Measurements from ENCODE around the gene INTS1.

The INTS1 gene

DNA sequence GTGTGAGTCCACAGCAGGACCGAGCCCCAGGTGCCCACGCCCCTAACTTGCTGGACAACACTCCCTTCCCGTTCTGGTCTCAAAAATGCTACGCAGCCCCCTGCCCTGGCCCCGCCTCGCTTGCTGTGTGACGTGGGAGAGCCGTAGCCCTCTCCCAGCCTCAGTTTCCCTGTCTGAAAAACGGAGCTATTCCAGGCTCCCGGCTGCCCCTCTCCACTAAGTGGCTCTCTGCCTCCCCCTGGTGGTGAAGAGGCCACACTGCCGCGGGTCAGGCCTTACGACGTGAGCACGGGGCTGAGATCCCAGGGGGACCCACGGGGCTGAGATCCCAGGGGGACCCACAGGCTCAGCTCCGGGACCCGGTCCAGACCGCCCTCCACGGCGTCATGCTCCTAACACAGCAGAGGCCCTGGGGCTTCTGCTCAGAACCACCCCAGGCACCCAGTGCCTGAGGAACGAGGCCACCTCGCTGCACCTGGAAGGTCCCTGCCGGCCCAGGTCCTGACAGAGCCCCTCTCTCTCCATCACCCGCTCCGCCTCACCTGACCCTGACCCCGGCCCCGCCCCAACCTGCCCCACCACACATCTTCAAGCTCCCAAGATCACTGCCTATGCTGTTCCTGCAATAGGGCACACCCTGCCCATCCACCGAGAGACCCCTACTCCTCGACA is 71.6 kb downstream of the INTS1 start:
- peak; percentile 73 to 84 for DNase-seq (ENCODE audit: low read depth in 2 of 2)

DNA sequence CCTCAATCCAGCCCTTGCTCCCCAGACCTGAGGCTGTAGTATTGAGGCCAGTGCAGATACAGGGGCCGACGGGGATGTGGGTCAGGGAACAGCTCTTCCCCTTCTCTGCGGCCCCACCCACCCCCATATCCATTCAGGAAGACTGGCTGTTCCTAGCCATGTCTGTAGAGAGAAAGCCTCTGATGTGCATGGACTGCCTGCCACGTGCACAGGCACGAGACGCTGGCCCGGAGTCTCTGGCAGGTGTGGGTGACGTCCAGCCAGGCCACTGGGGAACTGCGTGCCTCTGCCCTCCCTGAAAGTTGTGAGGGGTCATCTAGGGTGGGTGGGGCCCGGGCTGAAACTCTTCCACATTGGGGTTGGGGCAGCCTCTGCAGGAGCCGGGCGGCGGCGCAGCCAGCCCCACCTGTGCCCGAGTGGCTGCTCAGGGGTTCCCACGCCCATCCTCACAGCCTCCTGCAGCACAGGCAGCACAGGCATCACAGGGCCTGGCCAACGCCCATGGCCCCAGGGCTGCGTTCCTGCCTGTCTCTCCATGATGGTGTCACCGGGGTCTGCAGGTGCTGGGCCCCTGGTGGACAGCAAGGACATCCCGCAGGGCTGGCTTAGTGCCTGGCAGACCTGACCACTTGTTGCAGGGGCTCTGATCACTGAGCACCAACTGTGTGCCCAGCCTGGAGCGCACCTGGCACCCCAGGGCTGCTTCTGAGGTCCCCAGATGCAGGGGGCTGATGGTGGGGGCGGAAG is 72.4 kb downstream of the INTS1 start:
- DNase-seq (ENCODE audit: low read depth in 2 of 2): no peak

DNA sequence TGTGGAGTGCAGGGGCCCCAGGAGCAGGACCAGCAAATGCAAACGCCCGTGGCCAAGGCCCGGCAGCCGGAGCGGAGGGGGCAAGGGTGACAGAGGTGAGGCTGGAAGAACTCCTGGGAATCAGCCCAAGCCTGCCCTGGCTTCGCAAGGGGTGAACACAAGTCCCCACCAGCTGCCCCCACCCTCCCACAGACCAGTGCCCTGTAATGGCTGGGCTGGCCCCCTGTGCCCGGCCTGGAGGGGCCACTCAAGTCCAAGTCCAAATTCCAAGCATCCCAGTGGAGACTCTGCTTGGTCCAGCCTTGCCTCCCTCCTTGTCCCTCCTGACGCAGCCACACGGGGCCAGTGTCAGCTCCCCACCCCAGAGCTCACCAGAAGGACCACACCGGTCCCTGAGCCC is 73.0 kb downstream of the INTS1 start:
- DNase-seq (ENCODE audit: low read depth in 2 of 2): no peak

DNA sequence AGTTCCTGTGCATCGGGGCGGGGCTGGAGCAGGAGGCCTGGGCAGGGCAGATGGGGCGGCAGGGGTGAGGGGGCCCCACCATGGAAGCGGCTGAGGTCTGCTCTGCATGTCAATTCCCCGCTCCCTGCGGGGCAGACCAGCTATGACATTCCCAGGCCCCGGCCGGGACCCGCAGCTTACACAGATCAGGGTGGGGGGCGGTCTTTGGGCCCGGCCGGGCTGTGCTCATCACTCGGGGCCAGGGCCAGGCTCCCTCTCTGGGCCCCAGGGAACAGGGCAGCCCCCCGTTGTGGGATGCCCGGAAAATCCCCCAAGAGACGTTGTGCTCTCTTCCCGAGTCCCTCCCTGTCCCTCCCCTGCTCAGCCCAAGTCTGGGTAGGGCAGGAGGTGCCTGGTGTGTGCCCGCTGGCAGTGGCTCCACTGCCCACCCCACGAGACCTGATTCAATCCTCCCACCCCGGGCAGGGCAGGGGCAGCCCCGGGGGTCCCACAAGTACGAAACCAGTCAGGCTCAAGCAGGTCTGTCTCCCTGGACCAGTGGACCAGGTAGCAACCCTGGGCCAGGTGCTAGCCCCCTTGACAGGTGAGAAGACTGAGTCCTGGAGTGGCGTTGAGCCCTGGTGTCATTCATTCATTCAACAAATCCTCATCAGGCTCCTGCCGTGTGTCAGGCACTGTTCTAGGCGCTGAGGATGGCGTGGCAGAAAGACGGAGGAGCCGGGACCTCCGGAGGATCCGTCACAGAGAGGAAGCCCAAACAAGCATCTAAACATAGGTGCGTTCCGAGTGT is 73.9 kb downstream of the INTS1 start:
- no peak for DNase-seq (ENCODE audit: low read depth in 2 of 2)

DNA sequence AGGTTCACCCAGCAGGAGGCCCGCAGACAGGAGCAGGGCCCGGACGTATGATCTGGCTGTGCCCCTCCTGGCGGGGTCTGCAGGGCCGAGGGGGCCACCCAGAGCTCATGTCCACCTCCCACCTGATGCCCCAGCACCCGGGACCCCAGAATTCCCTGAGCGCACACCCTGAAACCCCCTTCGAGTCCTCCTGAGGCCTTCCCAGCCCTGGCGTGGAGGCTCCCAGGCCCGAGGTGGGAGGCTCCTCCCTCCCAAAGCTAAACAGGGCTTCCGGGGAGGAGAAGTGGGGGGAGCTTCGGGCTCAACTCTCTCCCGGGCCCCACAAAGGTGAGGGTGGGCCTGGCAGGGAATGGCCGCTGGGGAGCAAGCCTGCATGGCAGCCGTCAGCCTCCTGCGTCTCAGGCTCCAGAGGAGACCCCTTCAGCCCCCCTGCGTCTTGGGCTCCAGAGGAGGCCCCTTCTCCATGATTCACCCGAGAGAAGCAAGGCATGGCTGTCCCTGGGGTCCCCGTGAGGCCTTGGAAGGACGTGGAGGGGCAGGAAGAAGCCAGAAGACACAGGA is 75.2 kb downstream of the INTS1 start:
- no peak for DNase-seq (ENCODE audit: low read depth in 2 of 2)

DNA sequence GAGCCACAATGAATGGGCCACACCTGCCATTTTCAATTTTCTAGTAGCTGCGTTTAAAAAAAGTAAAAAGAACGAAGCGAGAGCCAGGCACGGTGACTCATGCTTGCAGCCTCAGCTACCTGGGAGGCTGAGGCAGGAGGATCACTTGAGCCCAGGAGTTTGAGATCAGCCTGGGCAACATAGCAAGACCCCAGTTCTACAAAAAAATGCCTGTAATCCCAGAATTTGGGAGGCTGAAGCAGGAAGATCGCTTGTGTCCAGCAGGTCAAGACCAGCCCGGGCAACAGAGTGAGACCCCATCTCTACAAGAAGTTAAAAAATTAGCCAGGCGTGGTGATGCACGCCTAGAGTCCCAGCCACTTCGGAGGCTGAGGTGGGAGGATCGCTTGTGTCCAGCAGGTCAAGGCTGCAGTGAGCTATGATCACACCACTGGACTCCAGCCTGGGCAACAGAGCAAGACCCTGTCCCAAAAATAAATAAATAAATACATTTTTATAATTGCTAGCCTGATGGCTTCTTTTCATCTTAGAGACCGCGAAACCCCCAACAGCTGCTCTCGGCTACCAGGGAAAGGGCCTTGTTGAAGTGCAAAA is 77.0 kb downstream of the INTS1 start:
- DNase-seq (ENCODE audit: low read depth in 2 of 2): no peak

DNA sequence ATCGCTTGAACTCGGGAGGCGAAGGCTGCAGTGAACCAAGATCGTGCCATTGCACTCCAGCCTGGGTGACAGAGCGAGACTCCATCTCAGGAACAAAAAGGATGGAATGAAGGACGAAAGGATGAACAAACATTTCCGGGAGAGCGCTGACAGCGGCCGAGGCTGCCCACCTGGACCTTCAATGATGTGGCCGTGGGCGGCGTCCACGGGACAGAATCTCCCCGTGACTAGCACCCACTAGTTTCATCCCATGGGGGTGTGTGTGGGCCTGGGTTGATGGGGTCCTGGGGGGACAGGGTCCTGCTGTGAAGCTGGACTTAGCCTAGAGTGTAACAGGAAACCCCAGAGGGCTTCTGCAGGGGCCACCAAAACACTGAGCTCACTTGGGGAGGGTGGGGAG is 77.7 kb downstream of the INTS1 start:
- no peak for DNase-seq (ENCODE audit: low read depth in 2 of 2)

DNA sequence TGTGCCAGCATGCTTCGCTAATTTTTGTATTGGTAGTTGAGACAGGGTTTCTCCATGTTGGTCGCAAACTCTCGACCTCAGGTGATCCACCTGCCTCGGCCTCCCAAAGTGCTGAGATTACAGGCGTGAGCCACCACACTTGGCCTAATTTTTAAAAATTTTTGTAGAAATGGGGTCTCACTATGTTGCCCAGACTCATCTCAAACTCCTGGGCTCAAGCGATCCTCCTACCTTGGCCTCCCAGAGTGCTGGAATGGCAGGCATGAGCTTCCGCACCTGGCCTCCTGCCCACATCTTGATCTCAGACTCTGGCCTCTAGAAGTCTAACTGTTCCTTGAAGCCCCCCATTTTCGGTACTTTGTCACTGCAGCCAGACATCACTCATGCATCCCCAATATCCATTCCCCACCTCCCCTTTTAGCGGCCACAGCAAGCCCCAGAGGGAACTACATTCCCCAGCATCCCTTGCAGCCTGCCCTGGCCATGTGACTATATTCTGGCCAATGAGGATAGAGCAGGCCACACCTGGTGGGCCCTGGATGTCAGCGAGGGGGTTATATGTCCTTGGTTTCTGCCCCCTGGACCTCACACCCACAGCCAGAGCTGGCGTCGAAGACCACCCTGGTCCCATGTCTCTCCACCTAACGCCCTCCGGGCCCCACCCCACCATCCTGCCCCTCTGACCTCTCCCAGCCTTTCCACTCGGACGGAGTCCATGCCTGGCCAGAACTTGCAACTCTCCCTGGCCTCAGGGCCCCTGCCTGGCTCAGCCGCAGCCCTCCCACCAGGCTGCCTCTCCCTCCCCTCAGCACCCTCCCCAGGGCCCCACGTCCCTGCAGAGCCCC is 78.7 kb downstream of the INTS1 start:
- DNase-seq (ENCODE audit: low read depth in 2 of 2): no peak

DNA sequence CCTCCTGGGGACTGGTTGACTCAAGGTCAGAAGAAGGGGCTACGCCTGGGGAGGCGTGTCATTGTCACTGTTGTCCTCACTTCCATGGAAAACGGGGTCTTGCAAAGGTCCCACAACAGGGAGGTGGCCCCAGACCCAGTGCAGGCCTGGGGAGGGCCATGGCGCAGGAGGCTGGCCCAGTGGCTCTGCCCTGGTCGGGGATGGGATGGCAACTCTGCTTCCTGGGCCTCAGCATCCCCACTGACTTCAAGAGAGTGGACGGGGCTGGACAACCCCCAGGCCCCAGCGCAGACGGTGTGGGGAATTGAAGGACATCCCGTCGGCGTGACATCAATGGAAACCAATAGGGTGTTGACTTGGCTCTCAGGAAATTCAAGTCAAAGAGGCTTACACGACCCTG is 80.1 kb downstream of the INTS1 start:
- no peak for DNase-seq (ENCODE audit: low read depth in 2 of 2)

DNA sequence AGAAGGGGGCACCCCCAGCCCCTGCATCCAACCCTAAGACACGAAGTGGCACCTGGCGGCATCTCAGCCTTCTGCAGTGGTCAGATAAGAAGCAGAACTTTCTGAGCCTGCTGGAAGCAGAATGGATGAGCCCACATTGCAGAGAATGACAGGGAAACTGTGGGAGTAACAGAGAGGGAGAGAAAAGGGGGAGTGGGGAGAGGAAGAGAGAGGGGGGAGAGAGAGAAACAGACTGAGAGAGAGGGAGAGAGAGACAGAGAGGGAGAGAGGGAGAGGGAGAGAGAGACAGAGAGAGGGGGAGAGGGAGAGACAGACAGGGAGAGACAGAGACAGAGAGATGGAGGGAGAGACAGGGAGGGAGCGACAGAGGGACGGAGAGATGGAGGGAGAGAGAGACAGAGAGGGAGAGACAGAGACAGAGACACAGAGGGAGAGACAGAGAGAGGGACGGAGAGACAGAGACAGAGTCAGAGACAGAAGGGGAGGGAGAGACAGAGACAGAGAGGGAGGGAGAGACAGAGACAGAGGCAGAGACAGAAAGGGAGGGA is 80.9 kb downstream of the INTS1 start:
- DNase-seq (ENCODE audit: low read depth in 2 of 2): no peak

DNA sequence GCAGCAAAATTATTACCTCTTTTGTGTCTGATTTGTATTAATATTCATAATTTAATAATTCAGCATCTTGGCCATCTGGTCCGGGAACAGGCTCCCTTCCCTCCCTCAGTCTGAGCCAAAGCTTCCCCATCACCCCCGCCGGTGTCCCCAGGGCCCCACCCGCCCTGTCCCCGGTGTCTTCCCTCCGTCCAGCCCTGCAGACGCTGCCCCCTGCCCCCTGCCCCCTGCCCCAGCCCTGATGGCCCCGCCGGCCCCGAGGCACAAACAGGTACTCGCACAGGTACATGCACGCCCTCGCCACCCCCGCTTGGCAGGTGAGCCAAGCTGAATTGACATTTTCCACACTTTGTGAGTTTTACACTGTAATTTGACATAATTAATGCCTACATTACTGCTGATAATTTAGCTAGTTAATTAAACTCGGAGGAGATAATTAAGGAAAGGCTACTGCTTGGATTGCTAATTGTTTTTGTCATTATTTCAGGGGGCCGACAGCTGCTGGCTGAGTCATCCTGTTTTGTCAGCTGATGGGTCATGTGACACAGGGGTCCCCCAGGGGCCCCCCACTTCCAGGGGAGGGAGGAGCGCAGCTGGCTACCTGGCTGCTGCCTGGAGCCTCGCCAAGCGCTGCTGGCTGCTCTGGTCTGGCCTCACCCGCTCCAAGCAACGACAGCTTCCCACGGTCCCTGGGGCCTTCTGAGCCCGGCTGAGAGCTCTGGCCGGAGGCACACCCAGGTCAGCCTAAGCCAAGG is 81.5 kb downstream of the INTS1 start:
- DNase-seq (ENCODE audit: low read depth in 2 of 2): no peak

DNA sequence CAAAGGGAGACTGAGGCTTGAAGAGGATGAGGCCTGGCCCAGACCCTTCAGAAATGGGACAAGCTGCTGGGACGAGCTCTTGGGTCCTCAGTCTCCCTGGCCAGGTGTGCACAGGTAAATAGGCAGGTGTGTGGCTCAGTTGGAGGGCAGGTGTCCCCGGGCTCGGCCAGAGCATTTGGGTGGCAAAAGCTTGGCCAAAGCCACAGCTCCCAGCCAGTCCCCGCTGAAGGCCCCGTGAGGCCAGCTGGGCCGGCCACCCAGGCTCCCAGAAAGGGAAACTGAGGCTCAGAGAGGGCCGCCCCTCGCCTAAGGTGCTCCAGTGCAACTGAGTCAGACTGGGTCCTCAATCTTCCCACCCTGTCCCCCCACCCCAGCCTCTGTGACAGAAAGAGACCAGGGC is 82.2 kb downstream of the INTS1 start:
- no peak for DNase-seq (ENCODE audit: low read depth in 2 of 2)

DNA sequence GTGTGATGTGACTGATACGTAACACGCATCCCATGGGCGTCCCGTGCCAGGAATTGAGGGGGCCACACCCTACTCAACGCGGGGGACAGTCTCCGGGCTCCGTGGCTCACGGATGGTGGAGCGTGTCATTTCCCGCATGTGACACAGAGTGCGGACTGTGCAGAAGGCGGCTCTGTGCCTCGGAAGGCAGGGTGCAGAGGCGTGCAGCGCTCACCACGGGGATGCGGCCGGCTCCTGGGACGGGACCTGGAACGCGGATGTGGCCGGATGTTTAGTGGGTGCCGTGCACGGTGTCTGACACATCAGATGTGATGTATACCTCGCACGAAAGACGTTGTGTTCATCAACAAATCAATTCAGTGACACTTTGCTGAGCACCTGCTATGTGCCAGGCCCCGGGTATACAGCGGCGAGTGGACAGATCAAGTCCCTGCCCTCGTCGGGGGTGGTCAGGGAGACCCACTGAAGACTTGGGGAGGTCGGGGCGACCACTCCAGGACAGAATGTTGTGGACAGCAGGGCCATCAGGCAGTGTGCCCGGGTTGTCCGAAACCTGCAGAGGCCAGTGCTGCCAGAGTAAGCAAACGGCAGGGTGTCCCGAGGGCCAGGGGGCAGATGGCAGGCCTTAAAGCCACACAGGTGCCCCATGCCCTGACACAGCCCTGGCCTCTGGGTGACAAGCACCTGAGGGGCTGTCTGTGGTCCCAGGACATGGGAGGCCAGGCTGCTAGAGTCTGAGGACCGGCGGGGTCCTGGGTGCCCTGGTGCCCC is 83.0 kb downstream of the INTS1 start:
- DNase-seq (ENCODE audit: low read depth in 2 of 2): no peak
